Peyer's patch (tissue), 4 donors: ENCODE measurements around the gene ISY1. TPM values are rescaled to one million over a fixed set of nuclear protein-coding genes. Genes with fewer than 3 reads are reported as not detected.

Experiments
- DNase-seq, 3 donors: peaks; one replicate each; pipeline ENCODE4 v3.0.0-alpha.2; 2017 to 2019
- H3K27ac ChIP-seq, 4 donors: fragments of 200-600 bp; sonication (generic); one replicate each; pipeline ENCODE4 v1.5.1; 2016 to 2019
- H3K27me3 ChIP-seq, 2 donors: fragments of 200-600 bp; sonication (generic); one replicate each; pipeline ENCODE4 v1.5.1; 2019
- H3K36me3 ChIP-seq, 3 donors: fragments of 200-600 bp; sonication (generic); one replicate each; pipeline ENCODE4 v1.5.1; 2016 to 2019
- H3K4me1 ChIP-seq, 4 donors: fragments of 200-600 bp; sonication (generic); one replicate each; pipeline ENCODE4 v1.5.1; 2016 to 2019
- H3K4me3 ChIP-seq, 4 donors: fragments of 200-600 bp; sonication (generic); 1 replicate in 3 of 4; 2 replicates in 1 of 4; pipeline ENCODE4 v1.5.1; 2016 to 2019; ENCODE audit warnings: mild to moderate bottlenecking in 1 of 4
- H3K9me3 ChIP-seq, 4 donors: fragments of 200-600 bp; sonication (generic); one replicate each; pipeline ENCODE4 v1.5.1; 2016 to 2019; ENCODE audit warnings: mild to moderate bottlenecking in 1 of 4
- POLR2A ChIP-seq, 2 donors: fragments of 450-650 bp; IDR thresholded peaks; one replicate each; pipeline ENCODE4 v1.5.1; 2017; ENCODE audit warnings: antibody characterized with exemption in 2 of 2, mild to moderate bottlenecking in 2 of 2, moderate library complexity in 2 of 2
- total RNA-seq, 4 donors: library from RNA; depleted of rRNA; stranded (reverse); fragments of >200 nt; gene quantifications; one replicate each; pipeline ENCODE4 v1.1.0, GENCODE V29; 2016
- TF ChIP-seq, protein P1 (sequence below), 6 experiments: fragments of 450-650 bp in 4 of 6; fragments of 200-600 bp in 2 of 6; sonication (generic) in 1 of 6; IDR thresholded peaks; one replicate each; pipeline ENCODE4 v1.5.1; 2017 to 2019; ENCODE audit warnings: antibody characterized with exemption in 6 of 6, mild to moderate bottlenecking in 3 of 6, moderate library complexity in 1 of 6

The ISY1 gene
- total RNA-seq, 4 donors from 2014 or later = 11.1 to 24.9 (median 18.2) TPM

DNA sequence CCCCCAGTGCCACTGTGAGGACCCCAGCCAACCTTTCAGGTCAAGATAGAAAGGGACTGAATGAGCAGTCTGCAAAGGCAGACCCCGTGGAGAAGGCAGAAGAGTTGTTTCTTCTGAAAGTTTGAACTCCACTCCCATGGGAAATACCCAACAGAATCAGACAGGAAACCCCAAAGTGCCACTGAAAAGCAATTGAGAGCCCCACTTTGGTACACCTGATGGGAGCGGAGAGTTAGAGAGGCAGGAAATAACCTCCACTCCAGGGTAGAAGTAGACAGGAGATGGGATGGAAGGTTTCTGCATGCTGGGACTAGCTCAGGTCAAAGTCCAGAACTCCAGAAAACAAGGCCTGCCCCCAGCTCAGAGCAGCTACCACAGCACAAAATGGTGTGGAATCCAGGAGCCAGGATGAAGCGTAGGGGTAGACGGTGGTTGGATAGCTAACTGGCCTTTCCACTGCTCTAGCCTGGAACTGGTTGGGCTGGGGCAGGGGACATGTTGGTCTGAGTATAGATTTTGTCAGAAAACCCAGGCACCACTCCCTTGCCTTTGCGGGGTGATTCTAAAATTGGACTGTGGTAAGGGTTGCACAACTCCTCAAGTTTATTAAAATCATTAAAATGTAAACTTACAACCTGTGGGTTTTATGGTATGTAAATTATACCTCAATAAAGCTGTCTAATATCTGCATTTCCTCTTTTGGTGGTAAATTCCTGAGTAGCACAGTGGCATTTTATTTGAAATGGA, 37.4 kb downstream of the ISY1 start:
- TF ChIP-seq, protein P1, sequence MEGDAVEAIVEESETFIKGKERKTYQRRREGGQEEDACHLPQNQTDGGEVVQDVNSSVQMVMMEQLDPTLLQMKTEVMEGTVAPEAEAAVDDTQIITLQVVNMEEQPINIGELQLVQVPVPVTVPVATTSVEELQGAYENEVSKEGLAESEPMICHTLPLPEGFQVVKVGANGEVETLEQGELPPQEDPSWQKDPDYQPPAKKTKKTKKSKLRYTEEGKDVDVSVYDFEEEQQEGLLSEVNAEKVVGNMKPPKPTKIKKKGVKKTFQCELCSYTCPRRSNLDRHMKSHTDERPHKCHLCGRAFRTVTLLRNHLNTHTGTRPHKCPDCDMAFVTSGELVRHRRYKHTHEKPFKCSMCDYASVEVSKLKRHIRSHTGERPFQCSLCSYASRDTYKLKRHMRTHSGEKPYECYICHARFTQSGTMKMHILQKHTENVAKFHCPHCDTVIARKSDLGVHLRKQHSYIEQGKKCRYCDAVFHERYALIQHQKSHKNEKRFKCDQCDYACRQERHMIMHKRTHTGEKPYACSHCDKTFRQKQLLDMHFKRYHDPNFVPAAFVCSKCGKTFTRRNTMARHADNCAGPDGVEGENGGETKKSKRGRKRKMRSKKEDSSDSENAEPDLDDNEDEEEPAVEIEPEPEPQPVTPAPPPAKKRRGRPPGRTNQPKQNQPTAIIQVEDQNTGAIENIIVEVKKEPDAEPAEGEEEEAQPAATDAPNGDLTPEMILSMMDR (IDR thresholded peaks at IDR 0.05) = no peak
- no peaks in the 10 kb centered on the region for H3K9me3 ChIP-seq
- H3K4me3 ChIP-seq = no peak overlapping the region
- H3K36me3 ChIP-seq = peaks cover 0 to 8% (median 0%) of the 10 kb centered on the region in 3 donors
- H3K27me3 ChIP-seq = no peaks in the 10 kb centered on the region
- peak overlapping the region in 3 of 4 donors; percentile 90 to 98 (median 97) for H3K27ac ChIP-seq
- DNase-seq = peak in 2 of 3 donors; percentile 26 to 52
- peaks cover 0 to 31% (median 13%) of the 10 kb centered on the region in 4 donors for H3K4me1 ChIP-seq

DNA sequence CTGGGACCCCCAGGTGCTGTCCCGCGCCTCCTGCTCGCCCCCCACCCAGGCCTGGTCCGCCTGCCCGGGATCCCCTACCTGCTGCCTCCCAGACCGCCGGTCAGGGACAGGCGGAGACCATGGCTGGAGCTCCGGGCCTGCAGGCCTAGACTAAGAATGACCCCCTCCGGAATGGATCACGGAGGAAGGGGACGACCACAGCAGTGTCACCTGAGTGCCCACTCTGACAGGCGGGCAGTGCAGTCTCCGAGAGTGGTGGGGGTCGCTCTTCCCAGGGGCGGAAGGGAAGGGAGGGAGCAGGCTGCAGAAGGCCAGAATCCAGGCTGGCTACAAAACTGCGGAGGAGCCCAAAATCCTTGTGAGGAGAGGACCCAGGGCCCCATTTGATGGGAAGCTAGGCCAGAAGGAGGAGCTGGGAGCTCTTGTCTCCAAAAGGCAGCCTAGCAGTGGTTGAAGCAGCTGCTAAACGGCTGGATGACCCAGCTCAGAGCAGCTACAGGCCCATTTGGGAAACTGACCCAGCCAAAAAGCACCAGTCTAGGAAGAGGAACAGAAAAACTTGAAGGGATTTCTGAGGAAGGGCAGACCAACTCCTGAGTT, 38.4 kb downstream of the ISY1 start:
- no peaks in the 10 kb centered on the region for H3K27me3 ChIP-seq
- H3K4me1 ChIP-seq = peaks cover 0 to 34% (median 13%) of the 10 kb centered on the region in 4 donors
- TF ChIP-seq, protein P1 (IDR thresholded peaks at IDR 0.05) = no peak
- no peak for TF ChIP-seq POLR2A (IDR thresholded peaks at IDR 0.05)
- H3K9me3 ChIP-seq = no peaks in the 10 kb centered on the region
- no peak for DNase-seq
- H3K36me3 ChIP-seq = peaks cover 0 to 4% (median 0%) of the 10 kb centered on the region in 3 donors
- peak overlapping the region; percentile 65 to 95 (median 89) for H3K4me3 ChIP-seq
- H3K27ac ChIP-seq = peak overlapping the region; percentile 85 to 98 (median 94)

DNA sequence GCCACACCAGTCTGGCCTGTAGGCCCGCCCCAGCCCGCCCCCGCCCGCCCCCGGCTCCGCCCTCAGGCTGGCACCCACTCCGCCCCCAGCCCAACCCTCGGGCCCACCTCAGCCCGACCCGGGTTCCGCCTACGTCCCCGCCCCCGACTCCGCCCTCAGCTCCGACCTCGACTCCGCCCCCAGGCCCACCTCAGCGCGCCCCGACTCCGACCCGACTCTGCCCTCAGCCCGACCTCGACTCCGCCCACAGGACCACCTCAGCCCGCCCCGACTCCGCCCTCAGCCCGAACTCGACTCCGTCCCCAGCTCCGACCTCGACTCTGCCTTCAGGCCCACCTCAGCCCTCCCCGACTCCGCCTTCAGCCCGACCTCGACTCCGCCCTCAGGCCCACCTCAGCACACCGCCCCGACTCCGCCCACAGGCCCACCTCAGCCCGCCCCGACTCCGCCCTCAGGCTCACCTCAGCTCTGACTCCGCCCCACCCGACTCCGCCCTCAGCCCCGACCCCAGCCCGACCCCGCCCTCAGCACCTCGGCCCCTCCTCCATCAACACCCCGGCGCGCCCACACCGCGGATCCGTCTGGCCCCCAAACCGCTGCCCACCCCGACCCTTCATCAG, 39.0 kb downstream of the ISY1 start, which contains the start of gene RAB43:
Gene RAB43 (minus strand): TSS at position 13 of the 620 bp plus-strand sequence. CDS start 315 bp downstream, outside the sequence.
- Histone ChIP-seq H3K4me3 (peak within 1 kb of the TSS; percentile 65 to 95 (median 89)), H3K36me3 (peaks cover 0 to 4% (median 0%) of the 10 kb centered on the region in 3 donors), H3K9me3 (no peaks in the 10 kb centered on the region), H3K27ac (peak within 1 kb of the TSS; percentile 85 to 98 (median 94)), H3K27me3 (no peaks in the 10 kb centered on the region), H3K4me1 (peaks cover 0 to 40% (median 13%) of the 10 kb centered on the region in 4 donors)
- TF ChIP-seq, protein P1 (IDR thresholded peaks at IDR 0.05) = no peak
- TF ChIP-seq POLR2A (IDR thresholded peaks at IDR 0.05) = no peak
- peak; percentile 89 to 94 (median 94) for DNase-seq

DNA sequence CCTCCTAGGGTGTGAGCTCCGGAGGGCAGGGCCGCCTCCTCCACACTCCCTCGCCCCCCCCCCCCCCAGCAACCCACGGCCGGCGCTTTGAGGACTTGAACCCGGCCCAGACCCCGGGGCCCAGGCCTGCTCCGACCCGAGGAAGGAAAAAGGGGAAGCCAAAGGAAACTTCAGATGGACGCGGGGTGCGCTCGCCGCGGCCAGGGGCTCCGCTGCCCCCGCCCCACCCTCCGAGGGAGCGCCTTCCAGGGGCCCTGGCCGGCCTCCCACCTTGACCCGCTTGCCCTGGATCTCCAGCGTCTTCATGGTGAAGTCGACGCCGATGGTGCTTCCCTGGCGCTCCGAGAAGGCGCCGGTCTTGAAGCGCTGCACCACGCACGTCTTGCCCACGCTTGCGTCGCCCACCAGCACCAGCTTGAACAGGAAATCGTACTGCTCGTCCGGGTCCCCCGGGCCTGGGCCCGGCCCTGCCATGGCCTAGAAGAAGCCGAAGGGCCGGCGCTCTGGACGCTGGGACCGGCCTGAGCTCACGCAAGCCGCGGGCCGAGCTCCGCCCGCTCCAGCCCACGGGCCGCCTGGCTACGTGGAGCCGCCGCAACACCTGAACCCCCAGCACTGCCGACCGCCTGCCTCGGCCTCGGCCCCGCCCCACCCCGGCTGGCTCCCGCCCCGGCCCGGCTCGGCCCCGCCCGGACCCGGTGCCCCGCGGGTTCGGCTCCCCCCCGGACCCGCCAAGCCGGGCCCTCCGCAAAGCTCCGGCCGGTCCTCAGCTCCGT, 39.7 kb downstream of the ISY1 start:
- Histone ChIP-seq H3K27ac (peak overlapping the region; percentile 85 to 98 (median 94)), H3K9me3 (no peaks in the 10 kb centered on the region), H3K36me3 (peaks cover 0 to 4% (median 0%) of the 10 kb centered on the region in 3 donors), H3K27me3 (no peaks in the 10 kb centered on the region), H3K4me1 (peaks cover 5 to 47% (median 13%) of the 10 kb centered on the region in 4 donors), H3K4me3 (peak overlapping the region; percentile 65 to 95 (median 89))
- peak; percentile 13 to 36 for TF ChIP-seq POLR2A (IDR thresholded peaks at IDR 0.05)
- TF ChIP-seq, protein P1 (IDR thresholded peaks at IDR 0.05) = peak in 1 of 6 experiments; percentile 11
- peak in 2 of 3 donors; percentile 28 to 52 for DNase-seq
